GM19438 (cell line): Measurements from ENCODE around the gene SBF2.

Experiments used
- ATAC-seq: cut with Tn5 transposase; IDR thresholded peaks from one replicate; pipeline ENCODE4 v1.9.1; 2021; ENCODE audit warnings: low read depth; ENCODE audit not compliant: unreplicated experiment

Gene SBF2

GRCh38 chr11:10302744-10303557, 8.9 kb upstream of the SBF2 start:
- no peak for ATAC-seq

GRCh38 chr11:10302359-10302743, 8.3 kb upstream of the SBF2 start:
- no peak for ATAC-seq

- ATAC-seq = no peak
Measured at GRCh38 chr11:10301656-10302358, 7.8 kb upstream of the SBF2 start.

- ATAC-seq = peak; percentile 91
Measured at GRCh38 chr11:10298342-10298741, 4.3 kb upstream of the SBF2 start.

- no peak for ATAC-seq
Measured at GRCh38 chr11:10295064-10295901, 1.3 kb upstream of the SBF2 start.

GRCh38 chr11:10294290-10294953, 403 bp upstream of the SBF2 start:
- no peak for ATAC-seq

GRCh38 chr11:10291801-10292638, 2.0 kb downstream of the SBF2 start:
- no peak for ATAC-seq

- ATAC-seq = no peak
Measured at GRCh38 chr11:10289765-10290380, 4.1 kb downstream of the SBF2 start.

- no peak for ATAC-seq
Measured at GRCh38 chr11:10288881-10289764, 4.9 kb downstream of the SBF2 start.

- no peak for ATAC-seq
Measured at GRCh38 chr11:10287766-10288715, 6.0 kb downstream of the SBF2 start.

- ATAC-seq = no peak
Measured at GRCh38 chr11:10287140-10287539, 6.9 kb downstream of the SBF2 start.

GRCh38 chr11:10285148-10285802, 8.7 kb downstream of the SBF2 start:
- no peak for ATAC-seq

- ATAC-seq = no peak
Measured at GRCh38 chr11:10283991-10284390, 10.0 kb downstream of the SBF2 start.

GRCh38 chr11:10282117-10282516, 11.9 kb downstream of the SBF2 start:
- no peak for ATAC-seq

- ATAC-seq = no peak
Measured at GRCh38 chr11:10275714-10276113, 18.3 kb downstream of the SBF2 start.

GRCh38 chr11:10274726-10275125, 19.3 kb downstream of the SBF2 start:
- no peak for ATAC-seq

- ATAC-seq = no peak
Measured at GRCh38 chr11:10273738-10274137, 20.3 kb downstream of the SBF2 start.
